Measurements from ENCODE around the gene EFNA2. TPM values are rescaled to one million over a fixed set of nuclear protein-coding genes. Genes with fewer than 3 reads are reported as not detected.
"Not testable (repeated sequence)": the region's sequence is repeated elsewhere in the genome, so short reads cannot be mapped to it uniquely, and the experiment has no call there.

Gene EFNA2
- total and polyA plus RNA-seq, 2 experiments from 2014 or later: 0.34 to 13.0 TPM

- TF ChIP-seq, protein P1, sequence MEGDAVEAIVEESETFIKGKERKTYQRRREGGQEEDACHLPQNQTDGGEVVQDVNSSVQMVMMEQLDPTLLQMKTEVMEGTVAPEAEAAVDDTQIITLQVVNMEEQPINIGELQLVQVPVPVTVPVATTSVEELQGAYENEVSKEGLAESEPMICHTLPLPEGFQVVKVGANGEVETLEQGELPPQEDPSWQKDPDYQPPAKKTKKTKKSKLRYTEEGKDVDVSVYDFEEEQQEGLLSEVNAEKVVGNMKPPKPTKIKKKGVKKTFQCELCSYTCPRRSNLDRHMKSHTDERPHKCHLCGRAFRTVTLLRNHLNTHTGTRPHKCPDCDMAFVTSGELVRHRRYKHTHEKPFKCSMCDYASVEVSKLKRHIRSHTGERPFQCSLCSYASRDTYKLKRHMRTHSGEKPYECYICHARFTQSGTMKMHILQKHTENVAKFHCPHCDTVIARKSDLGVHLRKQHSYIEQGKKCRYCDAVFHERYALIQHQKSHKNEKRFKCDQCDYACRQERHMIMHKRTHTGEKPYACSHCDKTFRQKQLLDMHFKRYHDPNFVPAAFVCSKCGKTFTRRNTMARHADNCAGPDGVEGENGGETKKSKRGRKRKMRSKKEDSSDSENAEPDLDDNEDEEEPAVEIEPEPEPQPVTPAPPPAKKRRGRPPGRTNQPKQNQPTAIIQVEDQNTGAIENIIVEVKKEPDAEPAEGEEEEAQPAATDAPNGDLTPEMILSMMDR (IDR thresholded peaks at IDR 0.05; ENCODE audit: low read depth, low read length): no peak
- Histone ChIP-seq H3K4me1 (ENCODE audit: low read depth) (peaks cover 12% of the 10 kb centered on the region), H3K27me3 (no peaks in the 10 kb centered on the region), H3K9me3 (ENCODE audit: low read depth) (no peaks in the 10 kb centered on the region), H3K27ac (peak overlapping the region; percentile 81), H3K36me3 (no peaks in the 10 kb centered on the region), H3K4me3 (no peak overlapping the region)
- DNase-seq (ENCODE audit: low read depth in 1 of 2, low spot score in 1 of 2): no peak
Measured at GRCh38 chr19:1244693-1245451, 40.8 kb upstream of the EFNA2 start.

DNA sequence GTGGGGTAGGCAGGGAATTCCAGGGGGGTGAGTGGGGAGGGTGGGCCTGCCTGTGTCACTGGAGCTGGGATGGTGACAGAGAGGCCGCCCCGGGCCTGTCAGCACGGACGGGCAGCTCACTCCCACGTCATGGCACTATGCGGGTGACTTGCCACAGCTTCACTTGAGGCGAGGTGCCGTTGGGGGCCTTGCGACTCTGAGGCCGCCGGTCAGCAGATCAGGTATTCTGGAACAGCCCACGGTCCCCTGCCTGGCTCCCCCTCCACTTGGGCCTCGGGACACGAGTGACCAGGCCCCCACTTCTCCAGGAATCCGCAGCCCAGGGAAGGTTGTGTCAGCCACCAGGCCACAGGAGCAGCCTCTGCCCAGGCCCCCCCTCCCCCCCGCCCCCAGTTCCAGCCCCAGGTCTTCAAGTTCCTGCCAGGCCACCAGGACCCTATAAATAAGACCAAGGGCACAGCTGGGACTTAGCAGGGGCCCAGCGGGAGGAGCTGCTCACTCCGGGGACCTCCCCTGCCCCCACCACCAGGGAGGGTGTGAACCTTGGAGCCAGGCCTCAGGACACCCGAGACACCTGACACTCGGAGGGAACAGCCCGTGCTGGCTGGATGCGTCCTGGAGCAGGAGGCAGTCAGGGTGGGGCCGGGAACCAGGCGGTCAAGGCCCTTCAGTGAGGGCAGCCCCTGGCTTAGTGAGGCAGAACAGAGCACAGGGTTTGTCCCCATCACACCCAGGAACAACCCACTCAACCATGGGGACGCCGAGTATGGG, 40.0 kb upstream of the EFNA2 start:
- Histone ChIP-seq H3K9me3 (ENCODE audit: low read depth) (no peaks in the 10 kb centered on the region), H3K4me1 (ENCODE audit: low read depth) (peaks cover 8% of the 10 kb centered on the region), H3K27ac (peak overlapping the region; percentile 81), H3K27me3 (no peaks in the 10 kb centered on the region), H3K4me3 (no peak overlapping the region), H3K36me3 (no peaks in the 10 kb centered on the region)
- TF ChIP-seq, protein P1 (IDR thresholded peaks at IDR 0.05; ENCODE audit: low read depth, low read length): no peak
- DNase-seq (ENCODE audit: low read depth in 1 of 2, low spot score in 1 of 2): peak in 1 of 2 donors; percentile 59

GRCh38 chr19:1246265-1247087, 39.2 kb upstream of the EFNA2 start:
- not testable (repeated sequence) for H3K9me3 ChIP-seq (ENCODE audit: low read depth)

GRCh38 chr19:1247748-1248138, 37.9 kb upstream of the EFNA2 start:
- Histone ChIP-seq H3K36me3 (no peaks in the 10 kb centered on the region), H3K27me3 (no peaks in the 10 kb centered on the region), H3K4me3 (peak overlapping the region; percentile 92), H3K4me1 (ENCODE audit: low read depth) (peaks cover 16% of the 10 kb centered on the region), H3K9me3 (ENCODE audit: low read depth) (no peaks in the 10 kb centered on the region), H3K27ac (peak overlapping the region; percentile 97)
- no peak for DNase-seq (ENCODE audit: low read depth in 1 of 2, low spot score in 1 of 2)
- TF ChIP-seq, protein P1 (IDR thresholded peaks at IDR 0.05; ENCODE audit: low read depth, low read length): no peak

More at GRCh38 chr19:1246265-1247087, 39.2 kb upstream of the EFNA2 start:
- H3K27me3 ChIP-seq; H3K36me3 ChIP-seq; DNase-seq (ENCODE audit: low read depth in 1 of 2, low spot score in 1 of 2); H3K4me1 ChIP-seq (ENCODE audit: low read depth); H3K4me3 ChIP-seq: not testable (repeated sequence)
- H3K27ac ChIP-seq: peak overlapping the region; percentile 81

DNA sequence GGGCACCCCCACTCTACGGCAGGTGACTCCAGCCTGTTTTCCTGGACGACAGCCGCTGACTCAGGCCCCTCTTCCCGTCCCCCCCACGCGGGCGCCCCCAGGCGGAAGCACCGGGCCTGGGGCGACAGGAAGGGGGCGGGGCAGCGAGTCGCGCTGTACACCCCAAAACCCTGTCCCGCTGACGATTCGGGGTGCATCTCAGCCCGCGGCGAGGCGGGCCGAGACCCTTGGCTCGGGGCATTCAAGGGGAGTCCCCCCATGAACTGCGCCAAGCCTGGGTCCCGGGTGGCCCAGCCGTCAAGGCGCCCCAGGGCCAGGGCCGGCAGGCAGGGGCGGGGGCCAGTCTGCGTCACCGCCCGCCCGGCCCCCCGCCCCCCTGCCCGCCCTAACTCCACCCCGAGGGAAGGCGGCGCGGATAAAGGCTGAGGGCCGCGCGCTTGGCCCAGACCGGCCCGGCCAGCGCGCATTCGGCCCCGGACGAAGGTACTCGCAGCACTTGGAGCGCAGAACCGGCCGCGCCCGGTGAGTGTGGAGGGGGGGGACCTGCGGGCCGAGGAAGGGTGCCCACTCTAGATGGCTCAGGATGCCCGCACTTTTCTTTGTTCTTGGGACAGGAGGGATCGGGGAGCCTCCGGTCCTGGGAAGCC, 37.4 kb upstream of the EFNA2 start, which contains the start of gene MIDN:
TSS of gene MIDN (plus strand) at position 445 of the 647 bp plus-strand sequence. CDS start 1,714 bp downstream, outside the sequence.
- H3K9me3 ChIP-seq (ENCODE audit: low read depth): no peaks in the 10 kb centered on the region
- H3K27ac ChIP-seq: peak within 1 kb of the TSS; percentile 97
- H3K27me3 ChIP-seq: no peaks in the 10 kb centered on the region
- peak; percentile 88 to 93 for DNase-seq (ENCODE audit: low read depth in 1 of 2, low spot score in 1 of 2)
- TF ChIP-seq, protein P1 (IDR thresholded peaks at IDR 0.05; ENCODE audit: low read depth, low read length): peak; percentile 32
- H3K36me3 ChIP-seq: no peaks in the 10 kb centered on the region
- peak within 1 kb of the TSS; percentile 92 for H3K4me3 ChIP-seq
- H3K4me1 ChIP-seq (ENCODE audit: low read depth): peaks cover 19% of the 10 kb centered on the region
